HepG2 (cell line): ENCODE measurements around the gene DNAJC5. TPM values are rescaled to one million over a fixed set of nuclear protein-coding genes. Genes with fewer than 3 reads are reported as not detected.

Experiments
- ARNT2 ChIP-seq: sonication (generic); formaldehyde crosslinking; IDR thresholded peaks from 2 replicates; pipeline ENCODE4 v1.8.0; 2022; ENCODE audit warnings: mild to moderate bottlenecking, low read depth, missing genetic modification reagents, moderate library complexity
- ATF4 ChIP-seq, 2 experiments: fragments of 450-650 bp in 1 of 2; sonication (generic) in 1 of 2; formaldehyde crosslinking; IDR thresholded peaks; 2 replicates each; pipeline versions ENCODE4 v1.5.0 to v1.8.0; 2020 to 2022; ENCODE audit warnings: mild to moderate bottlenecking in 1 of 2, missing genetic modification reagents in 1 of 2
- CREM ChIP-seq, 2 experiments: sonication (generic) in 1 of 2; formaldehyde crosslinking in 1 of 2; IDR thresholded peaks; 2 replicates each; pipeline versions ENCODE4 v1.4.0 to v1.6.1; 2016 to 2020; ENCODE audit warnings: antibody characterized with exemption in 1 of 2, mild to moderate bottlenecking in 1 of 2, missing genetic modification reagents in 1 of 2
- DNMT1 ChIP-seq: sonication (generic); formaldehyde crosslinking; IDR thresholded peaks from 2 replicates; pipeline ENCODE4 v1.5.1; 2020; ENCODE audit warnings: mild to moderate bottlenecking, missing genetic modification reagents
- FIP1L1 ChIP-seq: fragments of 200-400 bp; formaldehyde crosslinking; IDR thresholded peaks from 2 replicates; pipeline ENCODE4 v1.6.1; 2018; ENCODE audit warnings: low read depth, mild to moderate bottlenecking, low read length, moderate library complexity, borderline replicate concordance; ENCODE audit not compliant: insufficient read depth
- FOXA3 ChIP-seq: IDR thresholded peaks from 2 replicates; pipeline ENCODE4 v1.6.1; 2016; ENCODE audit warnings: missing genetic modification reagents, missing compliant biosample characterization
- FOXP1 ChIP-seq, 2 experiments: fragments of 450-650 bp in 1 of 2; IDR thresholded peaks; 2 replicates each; pipeline ENCODE4 v1.6.1; 2017 to 2018; ENCODE audit warnings: antibody characterized with exemption in 1 of 2
- GATAD2A ChIP-seq: IDR thresholded peaks from 2 replicates; pipeline ENCODE4 v1.6.1; 2016
- JDP2 ChIP-seq: sonication (generic); formaldehyde crosslinking; IDR thresholded peaks from 2 replicates; pipeline ENCODE4 v1.8.1; 2022; ENCODE audit warnings: missing genetic modification reagents, borderline replicate concordance
- MAFF ChIP-seq: IDR thresholded peaks from 2 replicates; pipeline ENCODE4 v1.6.1; 2011; ENCODE audit warnings: low read depth, low read length, improper control_type of control experiment
- POGZ ChIP-seq: sonication (generic); formaldehyde crosslinking; IDR thresholded peaks from 2 replicates; pipeline ENCODE4 v1.4.0; 2020; ENCODE audit warnings: mild to moderate bottlenecking, missing genetic modification reagents
- RFX5 ChIP-seq: IDR thresholded peaks from 2 replicates; pipeline ENCODE4 v1.6.1; 2011; ENCODE audit warnings: low read depth, low read length, improper control_type of control experiment
- SIN3A ChIP-seq: IDR thresholded peaks from 2 replicates; pipeline ENCODE4 v1.6.1; 2011; ENCODE audit warnings: low read depth, mild to moderate bottlenecking, control low read depth, low read length, borderline replicate concordance
- TBP ChIP-seq: sonication (generic); formaldehyde crosslinking; IDR thresholded peaks from 2 replicates; pipeline ENCODE4 v1.5.0; 2020; ENCODE audit warnings: missing genetic modification reagents
- U2AF2 ChIP-seq: fragments of 200-400 bp; formaldehyde crosslinking; IDR thresholded peaks from 2 replicates; pipeline ENCODE4 v1.6.1; 2017; ENCODE audit warnings: low read depth, mild to moderate bottlenecking, low read length
- ZFP37 ChIP-seq: sonication (generic); formaldehyde crosslinking; IDR thresholded peaks from 2 replicates; pipeline ENCODE4 v1.4.0; 2020; ENCODE audit warnings: missing genetic modification reagents, borderline replicate concordance
- ZFP62 ChIP-seq: sonication (generic); formaldehyde crosslinking; IDR thresholded peaks from 2 replicates; pipeline ENCODE4 v1.4.0; 2020; ENCODE audit warnings: missing genetic modification reagents
- ZIK1 ChIP-seq: sonication (generic); formaldehyde crosslinking; IDR thresholded peaks from 2 replicates; pipeline ENCODE4 v1.5.0; 2020; ENCODE audit warnings: mild to moderate bottlenecking, low read depth, missing genetic modification reagents, borderline replicate concordance
- ZNF276 ChIP-seq: sonication (generic); formaldehyde crosslinking; IDR thresholded peaks from 2 replicates; pipeline ENCODE4 v1.4.0; 2020; ENCODE audit warnings: mild to moderate bottlenecking, low read depth, missing genetic modification reagents
- ZNF30 ChIP-seq: sonication (generic); formaldehyde crosslinking; IDR thresholded peaks from 2 replicates; pipeline ENCODE4 v1.5.0; 2020; ENCODE audit warnings: mild to moderate bottlenecking, missing genetic modification reagents
- ZNF333 ChIP-seq: sonication (generic); formaldehyde crosslinking; IDR thresholded peaks from 2 replicates; pipeline ENCODE4 v1.4.0; 2020; ENCODE audit warnings: mild to moderate bottlenecking, missing genetic modification reagents, borderline replicate concordance
- ZNF513 ChIP-seq: sonication (generic); formaldehyde crosslinking; conservative IDR thresholded peaks from 2 replicates; pipeline ENCODE4 v1.5.0; 2020; ENCODE audit warnings: missing genetic modification reagents
- ZNF570 ChIP-seq: sonication (generic); formaldehyde crosslinking; IDR thresholded peaks from 2 replicates; pipeline ENCODE4 v1.4.0; 2020; ENCODE audit warnings: mild to moderate bottlenecking, missing genetic modification reagents, borderline replicate concordance
- ZNF580 ChIP-seq: IDR thresholded peaks from 2 replicates; pipeline ENCODE4 v1.6.1; 2016; ENCODE audit warnings: low read depth, borderline replicate concordance
- ZSCAN21 ChIP-seq: sonication (generic); formaldehyde crosslinking; IDR thresholded peaks from 2 replicates; pipeline ENCODE4 v1.8.0; 2022; ENCODE audit warnings: mild to moderate bottlenecking, missing genetic modification reagents, moderate library complexity, borderline replicate concordance
- ZSCAN31 ChIP-seq: sonication (generic); formaldehyde crosslinking; IDR thresholded peaks from 2 replicates; pipeline ENCODE4 v1.5.0; 2020; ENCODE audit warnings: low read depth, mild to moderate bottlenecking, missing genetic modification reagents
- polyA plus RNA-seq, 8 experiments: library from polyadenylated mRNA; depleted of rRNA in 3 of 8; stranded (reverse) in 7 of 8; unstranded in 1 of 8; fragments of >200 nt; fragmentation: Illumina TruSeq in 4 of 8; extraction: Trizol in 4 of 8; gene quantifications; 2 replicates each; pipeline versions ENCODE4 v1.2.1 to v1.2.3, GENCODE V29; 2011 to 2016; ENCODE audit warnings: low read depth in 4 of 8, missing spikeins in 1 of 8, mixed read lengths in 1 of 8; ENCODE audit not compliant: insufficient read depth in 1 of 8
- total RNA-seq, 5 experiments: library from RNA; depleted of rRNA; stranded (reverse); fragments of >200 nt; fragmentation: Illumina TruSeq; extraction: Trizol; gene quantifications; 2 replicates each; pipeline ENCODE4 v1.2.3, GENCODE V29; 2016; ENCODE audit warnings: low read depth in 1 of 5

Gene DNAJC5
- total and polyA plus RNA-seq, 2 of the 13 experiments (the other 11 are each of a cell fraction or from before 2014, with no cell fraction given): 42.8 to 64.5 TPM

- TF ChIP-seq U2AF2 (no peak), ZSCAN31 (CRISPR knock-in tag) (no peak), MAFF (no peak), RFX5 (no peak), GATAD2A (CRISPR knock-in tag) (no peak), ZFP37 (no peak), ATF4 (CRISPR knock-in tag; IDR thresholded peaks at IDR 0.05) (no peak), ZFP62 (CRISPR knock-in tag) (no peak), CREM (IDR thresholded peaks at IDR 0.05) (no peak), CREM (CRISPR knock-in tag; IDR thresholded peaks at IDR 0.05) (no peak), ZNF276 (CRISPR knock-in tag) (no peak), ZIK1 (CRISPR knock-in tag) (no peak), FOXA3 (CRISPR knock-in tag) (no peak), TBP (CRISPR knock-in tag) (no peak), ZNF333 (CRISPR knock-in tag) (no peak), ZNF513 (no peak), ZSCAN21 (no peak), ZNF570 (CRISPR knock-in tag) (no peak), ZNF580 (CRISPR knock-in tag) (no peak), ZNF30 (CRISPR knock-in tag) (no peak), JDP2 (CRISPR knock-in tag) (no peak), SIN3A (0 out of 2 replicates have a peak, but pooled peaks have one; percentile 36), DNMT1 (CRISPR knock-in tag) (0 out of 2 replicates have a peak, but pooled peaks have one; percentile 80), ARNT2 (CRISPR knock-in tag) (0 out of 2 replicates have a peak, but pooled peaks have one; percentile 22), FIP1L1 (no peak), POGZ (CRISPR knock-in tag) (no peak), FOXP1 (IDR thresholded peaks at IDR 0.05) (no peak), FOXP1 (CRISPR knock-in tag; IDR thresholded peaks at IDR 0.05) (no peak)
Observed at GRCh38 chr20:63848003-63848911, 46.7 kb upstream of the DNAJC5 start (continued).
